NCI-H748 treated with DMSO at 0.1 percent for 48 hours (cell line): ENCODE measurements around the gene SLC12A6.
"Not testable (repeated sequence)": the region's sequence is repeated elsewhere in the genome, so short reads cannot be mapped to it uniquely, and the experiment has no call there.

Experiments used
- DNase-seq: peaks from one replicate; lab custom pipeline; 2025; lab: John Stamatoyannopoulos, UW

The SLC12A6 gene

GRCh38 chr15:34337557-34338306 is at the start of gene SLC12A6:
TSS of gene SLC12A6 (minus strand) at chr15:34337781. CDS start at chr15:34336680, 1,101 bp downstream.
- DNase-seq = peak; percentile 62

- not testable (repeated sequence) for DNase-seq
These were observed 44.4 kb upstream of the SLC12A6 start for GRCh38 chr15:34381829-34382521.

GRCh38 chr15:34380491-34380890 is 42.9 kb upstream of the SLC12A6 start:
- not testable (repeated sequence) for DNase-seq

GRCh38 chr15:34376856-34377255 is 39.3 kb upstream of the SLC12A6 start:
- DNase-seq = no peak

GRCh38 chr15:34375541-34375940 is 38.0 kb upstream of the SLC12A6 start:
- not testable (repeated sequence) for DNase-seq

- DNase-seq = no peak
These were observed 37.2 kb upstream of the SLC12A6 start for GRCh38 chr15:34374816-34375215.

- no peak for DNase-seq
These were observed 36.4 kb upstream of the SLC12A6 start for GRCh38 chr15:34373951-34374350.

GRCh38 chr15:34370643-34371042 is 33.1 kb upstream of the SLC12A6 start:
- DNase-seq = no peak

DNA sequence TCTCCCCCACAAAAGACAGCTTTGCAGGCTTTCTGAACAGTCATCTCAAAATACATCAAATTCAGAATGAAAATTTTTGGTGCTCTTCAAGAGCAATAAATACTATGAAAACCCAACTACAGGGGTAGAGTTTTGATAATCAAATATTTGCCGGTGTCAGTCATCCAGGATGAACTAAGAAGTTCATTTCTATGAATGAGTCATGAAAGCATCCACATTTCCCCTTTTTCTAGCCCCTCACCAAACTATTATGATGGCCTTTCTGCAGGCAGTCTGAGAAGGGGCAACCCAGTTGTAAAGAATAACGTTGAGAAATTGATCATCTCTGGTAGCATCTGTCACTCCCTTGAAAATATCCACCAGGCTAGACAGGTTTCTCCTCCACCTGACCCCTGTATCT is 32.5 kb upstream of the SLC12A6 start:
- no peak for DNase-seq

DNA sequence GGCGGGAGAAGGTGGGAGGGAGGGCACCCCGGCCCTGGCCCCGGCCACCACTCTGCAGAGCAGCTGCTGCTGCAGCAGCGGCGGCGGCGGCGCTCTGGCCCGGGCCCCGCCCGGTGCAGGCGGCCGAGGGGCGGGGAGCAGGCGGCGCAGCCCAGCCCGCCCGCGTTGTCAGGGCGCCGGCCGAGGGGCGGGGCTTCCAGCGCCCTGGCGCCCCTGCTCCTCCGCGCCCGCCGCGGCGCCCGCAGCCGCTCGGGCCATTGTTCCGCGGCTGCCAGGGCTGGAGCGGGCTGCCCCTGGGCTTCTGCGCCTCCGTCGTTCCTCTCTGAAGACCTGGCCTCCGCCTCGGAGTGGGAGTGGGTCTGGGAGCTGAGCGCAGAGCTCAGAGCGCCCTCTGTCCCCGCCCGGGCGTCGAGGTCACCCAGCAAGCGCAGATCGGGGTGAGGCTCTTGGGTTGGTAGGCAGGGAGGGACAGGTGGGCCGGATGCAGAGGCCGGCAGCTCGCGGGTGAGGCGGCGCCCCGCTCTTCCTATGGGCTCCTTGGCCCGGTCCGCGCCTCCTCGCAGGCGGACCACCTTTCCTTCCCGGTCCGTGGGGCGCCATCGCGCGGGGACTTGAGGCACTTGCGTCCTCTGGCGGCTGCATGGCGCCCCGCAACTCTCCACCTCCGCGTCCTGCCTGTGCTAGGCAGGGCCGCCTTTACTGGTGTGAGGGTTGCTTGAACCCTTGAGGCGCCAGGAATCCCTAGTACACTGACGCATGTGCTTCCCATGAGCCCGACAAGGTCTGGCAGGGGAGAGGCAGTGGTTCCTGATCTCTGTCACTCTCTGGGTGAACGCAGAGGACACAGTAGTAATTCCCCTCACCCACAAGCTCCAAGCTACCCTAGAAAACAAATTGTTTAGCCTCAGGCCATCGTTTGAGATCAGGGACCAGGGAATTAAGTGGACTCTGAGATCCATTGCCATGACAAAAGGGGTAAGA is 29.8 kb upstream of the SLC12A6 start, which contains the start of gene LPCAT4:
Gene LPCAT4 (minus strand): TSS at position 96 of the 981 bp plus-strand sequence. CDS start 96 bp downstream, outside the sequence.
- DNase-seq = peak; percentile 29

DNA sequence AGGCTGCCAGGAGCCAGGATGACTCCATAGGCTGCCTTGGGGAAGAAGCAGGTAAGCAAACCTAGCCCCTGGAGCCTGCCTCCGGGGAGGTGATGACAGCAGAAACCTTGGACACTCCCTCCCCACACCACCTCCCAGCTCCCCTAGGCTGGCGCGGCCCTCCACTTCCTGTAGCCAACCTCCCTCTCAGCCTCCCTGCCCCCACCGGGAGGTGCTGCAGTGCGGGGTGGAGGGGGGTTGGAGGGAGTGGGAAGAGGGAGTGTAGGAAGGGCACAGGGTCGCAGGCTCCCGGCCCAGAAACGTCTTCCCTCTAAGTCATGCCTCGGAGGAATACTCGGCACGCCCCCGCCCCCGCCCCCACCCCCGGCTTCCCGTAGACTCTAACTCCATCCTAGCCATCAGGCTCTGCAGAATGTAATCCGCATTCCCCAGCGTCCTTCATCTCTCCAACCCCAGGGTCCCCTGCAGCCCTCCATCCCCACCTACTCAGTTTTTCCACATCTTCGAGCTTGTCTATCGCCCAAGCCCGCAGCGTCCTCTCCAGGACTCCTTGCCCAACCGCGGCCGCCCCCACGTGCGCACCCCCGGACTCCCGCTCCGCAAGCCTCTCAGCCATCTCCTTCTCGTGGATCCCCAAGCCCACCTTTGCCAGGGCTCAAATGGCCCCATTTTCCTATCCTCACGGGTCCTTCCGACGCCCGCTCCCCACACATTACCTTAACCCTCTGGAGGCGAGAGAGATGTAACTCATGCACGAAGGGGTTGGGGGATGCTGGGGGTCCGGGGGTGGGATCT is 28.9 kb upstream of the SLC12A6 start:
- DNase-seq = peak; percentile 29

GRCh38 chr15:34365836-34366235 is 28.3 kb upstream of the SLC12A6 start:
- no peak for DNase-seq

- no peak for DNase-seq
These were observed 27.7 kb upstream of the SLC12A6 start for GRCh38 chr15:34365091-34365825.

DNA sequence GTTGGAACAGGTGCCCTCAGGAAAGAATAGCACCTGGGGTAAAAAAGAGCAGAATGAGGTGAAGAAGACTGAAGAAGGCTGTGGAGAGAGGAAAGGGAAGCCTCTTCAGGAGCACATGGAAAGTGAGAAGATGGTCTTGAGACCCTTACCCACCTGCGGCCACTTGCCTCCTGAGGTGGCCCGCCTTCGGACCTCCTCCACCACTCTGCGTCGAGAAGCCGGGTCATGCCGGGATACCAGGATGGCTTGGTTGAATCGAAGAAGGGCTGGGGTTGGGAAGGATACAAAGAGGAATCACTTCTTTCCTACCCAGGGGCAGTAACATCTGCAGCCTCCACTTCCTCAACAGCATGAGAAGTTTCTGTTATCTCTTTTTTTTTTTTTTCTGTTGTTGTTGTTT is 26.5 kb upstream of the SLC12A6 start:
- DNase-seq = no peak

DNA sequence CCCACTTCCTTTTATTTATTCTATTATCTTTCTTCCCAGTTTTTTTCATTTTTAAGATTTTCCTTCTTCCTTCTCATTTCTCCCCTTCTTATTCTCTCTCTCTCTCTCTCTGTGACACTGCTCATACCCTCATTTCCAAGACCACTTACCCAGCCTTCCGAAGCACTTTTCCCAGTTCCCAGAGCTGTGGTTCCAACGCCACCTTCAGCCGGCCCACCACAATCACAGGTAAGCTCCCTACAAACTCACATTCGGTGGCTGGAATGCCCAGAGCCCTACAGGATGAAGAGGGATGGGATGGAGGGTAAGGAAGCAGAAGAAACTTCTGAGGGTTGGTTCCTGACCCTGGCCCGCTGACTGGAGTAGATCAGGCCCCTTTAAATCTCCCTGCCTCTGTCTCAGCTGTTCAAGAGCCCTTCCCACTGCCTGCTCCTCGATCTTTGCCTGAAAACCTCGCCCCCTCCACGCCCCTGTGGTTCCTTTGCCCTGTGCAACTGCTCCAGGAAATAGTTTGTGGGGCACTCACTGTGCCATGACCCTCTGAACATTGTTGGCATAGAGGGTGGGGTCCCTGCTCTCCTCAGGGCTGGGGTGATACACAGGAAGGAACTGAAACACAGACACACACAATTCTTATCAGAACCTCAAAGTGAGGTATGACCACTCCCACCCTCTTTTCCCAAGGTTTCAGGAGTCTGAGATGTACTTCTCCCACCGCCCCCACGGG is 24.6 kb upstream of the SLC12A6 start:
- no peak for DNase-seq

- DNase-seq = no peak
These were observed 23.7 kb upstream of the SLC12A6 start for GRCh38 chr15:34361278-34361677.

DNA sequence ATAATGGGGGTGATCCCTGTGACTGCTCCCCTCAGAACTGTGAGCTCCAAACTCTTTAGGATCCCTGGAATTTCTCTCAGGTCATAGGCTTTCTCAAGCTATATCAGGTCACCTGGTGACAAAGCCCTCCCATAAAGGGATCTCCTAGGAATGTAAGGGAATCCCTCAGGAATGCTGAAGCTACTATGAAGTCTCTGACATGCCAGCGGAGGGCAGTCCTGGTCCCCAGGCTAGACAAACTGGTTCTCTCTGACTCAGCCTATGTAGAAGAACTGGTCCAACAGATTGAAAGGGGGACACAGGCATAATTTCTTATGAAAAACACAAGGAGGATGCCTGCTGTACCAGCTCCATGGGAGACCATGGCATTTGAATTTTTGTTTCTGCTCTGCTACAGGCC is 22.7 kb upstream of the SLC12A6 start:
- no peak for DNase-seq

DNA sequence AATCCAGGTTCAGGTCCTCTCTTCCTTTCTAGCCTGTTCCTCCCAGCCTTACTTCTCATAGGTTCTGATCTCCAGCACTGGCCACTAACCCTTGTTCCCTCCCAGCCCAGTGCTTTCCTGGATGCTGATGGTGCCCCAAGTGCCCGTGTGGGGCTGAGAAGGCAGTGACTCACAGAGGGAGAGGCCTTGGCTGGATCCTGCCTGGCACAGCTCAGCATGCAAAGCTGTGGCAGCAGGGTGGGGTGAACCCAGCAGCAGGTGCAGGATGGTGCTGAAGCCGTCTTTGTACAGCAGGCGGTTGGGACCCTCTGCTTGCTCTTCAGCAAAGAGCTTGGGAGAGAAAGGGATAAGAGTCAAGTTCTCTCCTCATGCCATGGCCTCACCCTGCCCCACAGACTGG is 21.8 kb upstream of the SLC12A6 start:
- DNase-seq = no peak

GRCh38 chr15:34358948-34359347 is 21.4 kb upstream of the SLC12A6 start:
- no peak for DNase-seq

DNA sequence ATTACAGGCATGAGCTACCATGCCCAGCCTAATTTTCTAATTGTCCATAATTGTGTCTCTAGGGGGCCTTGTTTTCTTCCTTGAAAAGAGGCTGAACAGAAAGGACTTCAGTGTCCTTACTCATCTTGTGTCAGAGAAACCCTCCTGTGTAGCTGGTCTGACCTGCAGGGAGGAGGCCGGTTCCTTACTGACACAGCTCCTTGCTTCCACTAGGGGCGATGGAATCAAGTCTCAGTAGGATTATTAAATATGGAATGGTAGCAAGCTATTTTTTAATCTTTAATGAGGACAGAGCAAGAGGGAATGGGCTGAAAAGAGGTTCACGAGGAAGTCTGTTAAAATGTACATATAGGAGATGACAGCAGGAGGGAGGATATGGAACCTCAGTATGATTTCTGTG is 20.8 kb upstream of the SLC12A6 start:
- no peak for DNase-seq
